NCI-H146 treated with DMSO at 0.1 percent for 48 hours (cell line): ENCODE measurements around the gene TLR7.

Experiments
- DNase-seq: peaks from one replicate; lab custom pipeline; 2025; ENCODE audit not compliant: unreplicated experiment; lab: John Stamatoyannopoulos, UW

Gene TLR7

GRCh38 chrX:12866451-12867377, at the start of gene TLR7:
Gene TLR7, plus strand, starts transcription at chrX:12867072. Its CDS starts 507 bp downstream, at chrX:12867579.
- DNase-seq = no peak

- DNase-seq = no peak
Measured at GRCh38 chrX:12817528-12817927, 49.3 kb upstream of the TLR7 start.

DNA sequence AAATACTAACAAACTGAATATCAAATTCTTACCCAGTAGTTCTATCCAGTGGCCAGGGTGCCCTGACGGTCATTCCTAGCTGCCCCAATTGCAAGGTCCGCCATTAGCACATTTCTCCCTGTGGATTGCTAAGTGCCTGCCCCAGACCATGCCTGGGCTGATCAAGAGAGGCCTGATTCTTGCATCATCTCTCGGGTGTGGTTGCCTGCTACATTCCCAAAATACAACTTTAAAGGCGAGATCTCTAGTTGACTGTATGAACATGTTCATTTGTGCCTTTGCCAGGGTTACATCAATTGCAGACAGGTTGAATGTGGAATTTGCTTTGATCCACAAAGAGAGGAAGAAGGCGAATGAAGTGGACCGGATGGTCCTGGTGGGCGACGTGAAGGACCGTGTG, 47.6 kb upstream of the TLR7 start:
- DNase-seq = no peak

GRCh38 chrX:12820737-12821136, 46.1 kb upstream of the TLR7 start:
- no peak for DNase-seq

- DNase-seq = no peak
Measured at GRCh38 chrX:12824944-12825343, 41.9 kb upstream of the TLR7 start.

DNA sequence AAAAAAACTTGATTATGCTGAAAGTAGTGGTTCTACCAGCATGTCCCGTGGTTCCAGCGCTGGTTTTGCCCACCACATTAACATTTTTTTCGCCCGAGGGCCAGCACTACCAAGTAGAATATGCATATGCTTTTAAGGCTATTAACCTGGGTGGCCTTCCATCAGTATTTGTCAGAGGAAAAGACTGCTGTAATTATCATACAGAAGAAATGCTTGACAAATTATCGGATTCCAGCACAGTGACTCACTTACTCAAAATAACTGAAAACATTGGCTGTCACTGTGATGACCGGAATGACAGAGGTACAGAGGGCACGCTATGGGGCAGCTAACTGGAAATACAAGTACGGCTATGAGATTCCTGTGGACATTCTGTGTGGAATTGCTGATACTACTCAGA, 41.1 kb upstream of the TLR7 start:
- no peak for DNase-seq

DNA sequence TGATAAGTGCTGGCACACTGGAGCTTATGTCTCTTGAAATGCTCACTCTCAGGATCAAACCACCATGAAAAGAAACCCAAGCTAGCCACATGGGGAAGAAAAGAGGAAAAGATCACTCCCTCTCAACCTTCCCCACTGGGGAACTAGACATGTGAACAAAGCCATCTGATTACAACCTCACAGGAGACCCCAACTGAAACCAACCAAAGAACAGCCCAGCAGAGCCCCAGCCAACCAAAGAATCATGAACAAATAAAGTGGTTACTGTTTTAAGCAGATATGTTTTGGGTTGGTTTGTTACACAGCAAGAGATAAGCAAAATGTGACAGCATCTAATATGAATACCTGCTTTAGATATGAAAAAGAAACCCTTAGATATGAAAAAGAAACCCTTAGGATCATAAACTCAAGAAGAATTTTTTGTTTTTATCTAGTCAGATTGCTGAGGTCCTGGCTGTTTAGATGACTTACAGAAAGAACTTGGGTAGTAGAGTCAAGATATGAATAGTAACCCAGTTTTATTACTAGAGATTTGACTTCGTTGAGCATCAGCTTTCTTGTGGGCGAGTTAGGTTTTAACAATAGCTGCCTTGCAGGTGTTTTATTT, 23.7 kb upstream of the TLR7 start:
- no peak for DNase-seq

GRCh38 chrX:12843668-12844279, 23.1 kb upstream of the TLR7 start:
- no peak for DNase-seq

GRCh38 chrX:12844319-12844718, 22.6 kb upstream of the TLR7 start:
- no peak for DNase-seq

GRCh38 chrX:12865359-12865758, 1.5 kb upstream of the TLR7 start:
- DNase-seq = no peak

DNA sequence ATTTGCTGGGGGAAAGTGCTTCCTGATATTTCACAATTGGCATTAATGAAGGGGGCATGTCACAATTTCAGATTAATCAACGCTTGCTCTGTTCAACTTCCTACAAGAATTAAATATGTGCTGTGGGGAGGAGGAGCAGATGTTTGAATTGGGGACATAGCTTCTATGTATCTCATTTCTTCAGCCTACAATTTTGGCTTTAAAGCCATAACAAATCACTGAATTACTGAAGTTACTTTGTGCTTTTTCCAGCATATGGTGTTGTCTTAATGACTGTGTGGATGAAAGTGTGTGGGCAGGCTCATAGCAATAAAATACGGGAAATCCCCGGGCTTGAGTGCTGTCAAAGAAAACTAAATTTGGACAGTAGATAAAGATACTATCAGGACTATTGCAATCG, 813 bp downstream of the TLR7 start:
- DNase-seq = no peak

DNA sequence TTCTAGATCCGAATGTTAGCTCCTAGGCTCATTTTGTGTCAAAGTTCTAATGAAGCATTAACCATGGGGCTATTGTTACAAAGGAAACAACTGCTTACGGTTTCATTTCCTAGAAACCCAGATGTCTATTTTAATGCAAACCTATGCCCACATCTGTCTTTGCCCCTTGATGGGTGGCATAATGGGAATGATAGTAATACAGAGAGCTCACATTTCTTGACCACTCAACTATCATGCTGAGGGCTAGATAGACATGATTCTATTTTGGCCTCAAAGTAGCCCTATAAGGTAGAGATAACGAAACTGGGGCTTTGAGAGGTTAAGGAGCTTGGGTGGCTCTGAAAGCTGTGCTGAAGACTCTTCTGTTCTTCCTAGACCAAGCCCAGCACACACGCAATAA, 1.9 kb downstream of the TLR7 start:
- no peak for DNase-seq

GRCh38 chrX:12871257-12871656, 4.4 kb downstream of the TLR7 start:
- no peak for DNase-seq

DNA sequence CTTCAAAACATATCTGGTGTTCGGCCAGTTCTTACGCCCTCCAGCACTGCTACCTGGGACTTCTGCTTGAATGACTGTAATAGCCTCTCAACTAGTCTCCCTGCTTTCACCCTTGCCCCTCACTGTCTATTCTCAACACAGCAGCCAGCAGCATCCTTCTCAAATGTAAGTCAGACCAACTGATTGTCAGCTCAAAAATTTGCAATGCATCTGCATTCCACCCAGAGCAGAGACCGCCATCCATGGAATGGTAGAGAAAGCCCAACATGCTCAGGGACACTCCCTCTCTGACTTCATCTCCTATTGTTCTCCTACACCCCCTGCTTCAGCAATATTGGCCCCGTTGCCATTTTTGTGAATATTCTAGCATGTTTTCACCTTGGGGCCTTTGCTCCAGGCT, 5.9 kb downstream of the TLR7 start:
- DNase-seq = no peak

GRCh38 chrX:12874581-12874980, 7.7 kb downstream of the TLR7 start:
- DNase-seq = no peak

DNA sequence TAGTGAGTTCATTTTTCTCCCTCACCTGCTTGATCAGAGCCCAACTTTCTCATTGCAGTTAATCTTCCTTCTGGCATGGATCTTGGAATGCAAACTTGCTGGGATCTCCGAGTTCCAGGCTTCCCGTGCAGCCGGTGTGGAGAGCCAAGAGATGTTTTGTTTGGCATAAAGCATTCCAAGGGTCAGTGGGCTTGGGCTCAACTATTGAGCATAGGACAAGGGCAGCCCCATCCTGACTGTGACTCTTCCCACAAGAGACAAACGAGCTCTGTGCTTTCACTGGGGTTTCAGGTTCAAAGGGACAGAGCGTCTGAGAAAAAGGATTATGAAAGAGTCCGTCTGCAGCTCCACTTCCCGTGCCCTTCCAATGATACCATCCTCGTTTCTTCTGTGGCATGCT, 10.5 kb downstream of the TLR7 start:
- DNase-seq = no peak

DNA sequence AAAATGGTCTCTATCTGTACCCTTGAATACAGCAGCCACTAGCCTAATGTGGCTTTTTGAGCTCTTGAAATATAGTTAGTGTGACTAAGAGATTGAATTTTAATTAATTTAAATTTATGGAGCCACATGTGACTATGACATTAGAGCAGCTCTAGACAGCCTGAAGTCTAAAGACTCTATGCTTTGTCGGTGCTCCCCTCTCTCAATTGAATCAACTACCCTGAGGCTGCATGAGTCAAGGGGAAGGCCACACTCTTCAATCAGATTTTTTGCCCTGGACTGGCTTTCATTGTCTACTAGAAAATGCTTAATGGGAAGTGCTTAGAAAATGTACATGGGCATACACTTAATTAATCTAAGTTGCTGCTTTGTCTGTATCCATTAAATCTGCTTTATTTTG, 11.7 kb downstream of the TLR7 start:
- no peak for DNase-seq

- DNase-seq = no peak
Measured at GRCh38 chrX:12881914-12882313, 15.0 kb downstream of the TLR7 start.

DNA sequence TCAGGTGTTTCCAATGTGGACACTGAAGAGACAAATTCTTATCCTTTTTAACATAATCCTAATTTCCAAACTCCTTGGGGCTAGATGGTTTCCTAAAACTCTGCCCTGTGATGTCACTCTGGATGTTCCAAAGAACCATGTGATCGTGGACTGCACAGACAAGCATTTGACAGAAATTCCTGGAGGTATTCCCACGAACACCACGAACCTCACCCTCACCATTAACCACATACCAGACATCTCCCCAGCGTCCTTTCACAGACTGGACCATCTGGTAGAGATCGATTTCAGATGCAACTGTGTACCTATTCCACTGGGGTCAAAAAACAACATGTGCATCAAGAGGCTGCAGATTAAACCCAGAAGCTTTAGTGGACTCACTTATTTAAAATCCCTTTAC, 18.6 kb downstream of the TLR7 start:
- no peak for DNase-seq

DNA sequence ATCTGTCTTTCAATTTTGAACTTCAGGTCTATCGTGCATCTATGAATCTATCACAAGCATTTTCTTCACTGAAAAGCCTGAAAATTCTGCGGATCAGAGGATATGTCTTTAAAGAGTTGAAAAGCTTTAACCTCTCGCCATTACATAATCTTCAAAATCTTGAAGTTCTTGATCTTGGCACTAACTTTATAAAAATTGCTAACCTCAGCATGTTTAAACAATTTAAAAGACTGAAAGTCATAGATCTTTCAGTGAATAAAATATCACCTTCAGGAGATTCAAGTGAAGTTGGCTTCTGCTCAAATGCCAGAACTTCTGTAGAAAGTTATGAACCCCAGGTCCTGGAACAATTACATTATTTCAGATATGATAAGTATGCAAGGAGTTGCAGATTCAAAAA, 19.7 kb downstream of the TLR7 start:
- DNase-seq = no peak

- DNase-seq = no peak
Measured at GRCh38 chrX:12887141-12887540, 20.3 kb downstream of the TLR7 start.

- no peak for DNase-seq
Measured at GRCh38 chrX:12887767-12888166, 20.9 kb downstream of the TLR7 start.
